Uterus (tissue), 2 donors: ENCODE measurements around the gene SHISAL2A.

ENCODE experiments used
- CTCF ChIP-seq, 4 experiments: fragments of 200-600 bp in 2 of 4; fragments of 450-650 bp in 2 of 4; sonication (generic) in 2 of 4; IDR thresholded peaks; one replicate each; pipeline ENCODE4 v1.5.1; 2016 to 2019; ENCODE audit warnings: antibody characterized with exemption in 4 of 4, mild to moderate bottlenecking in 2 of 4, moderate library complexity in 1 of 4
- POLR2A ChIP-seq, 2 donors: fragments of 450-650 bp; IDR thresholded peaks; one replicate each; pipeline ENCODE4 v1.6.1; 2016; ENCODE audit warnings: antibody characterized with exemption in 2 of 2, mild to moderate bottlenecking in 1 of 2, moderate library complexity in 1 of 2

DNA sequence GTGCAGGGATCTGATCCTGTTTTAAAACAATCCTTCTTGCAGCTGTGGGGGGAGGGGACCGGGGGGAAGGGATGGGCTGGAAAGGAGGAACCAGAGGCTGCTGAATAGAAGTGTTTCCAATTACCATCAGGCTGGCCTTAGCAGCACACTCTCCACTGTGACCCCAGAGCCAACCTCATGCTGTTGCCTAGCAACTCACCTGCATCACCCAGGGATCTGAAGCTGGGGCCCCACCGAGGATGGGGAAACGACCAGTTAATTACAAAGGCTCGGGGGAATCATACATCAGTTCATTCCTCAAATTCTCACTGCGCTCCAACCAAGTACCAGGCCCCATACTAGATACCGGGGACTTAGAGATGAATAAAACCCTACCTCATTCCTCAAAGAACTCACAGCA, 42.7 kb upstream of the SHISAL2A start:
- TF ChIP-seq CTCF (IDR thresholded peaks at IDR 0.05) (no peak), POLR2A (IDR thresholded peaks at IDR 0.05) (no peak)
